ENCODE measurements around the gene C13orf42. TPM values are rescaled to one million over a fixed set of nuclear protein-coding genes. Genes with fewer than 3 reads are reported as not detected.

The C13orf42 gene
- total and polyA plus RNA-seq, 12 donors, result 0.01 TPM; not detected in 11

GRCh38 chr13:51045451-51045850 lies 65.6 kb downstream of the C13orf42 start:
- Histone ChIP-seq H3K27me3 (no peaks in the 10 kb centered on the region), H3K4me1 (no peaks in the 10 kb centered on the region), H3K9me3 (no peaks in the 10 kb centered on the region), H3K36me3 (no peaks in the 10 kb centered on the region), H3K4me3 (no peak overlapping the region), H3K27ac (no peak overlapping the region)
- no peak for TF ChIP-seq CTCF (IDR thresholded peaks at IDR 0.05)
- DNase-seq (no peak), ATAC-seq (peak in 1 of 8 donors; percentile 20)
- intact Hi-C loops (cut with DNase I), result no loop called here
- WGBS, 2 donors, result 80 to 81% methylated on average over 5 of the region's 5 CpGs

GRCh38 chr13:51044023-51044665 lies 66.9 kb downstream of the C13orf42 start:
- TF ChIP-seq CTCF (IDR thresholded peaks at IDR 0.05), result no peak
- no peaks in the 10 kb centered on the region for H3K27me3 ChIP-seq
- H3K27ac ChIP-seq, result no peak overlapping the region
- H3K36me3 ChIP-seq, result no peaks in the 10 kb centered on the region
- no peak overlapping the region for H3K4me3 ChIP-seq
- 91 to 92% methylated on average over 13 of the region's 13 CpGs for WGBS, 2 donors
- ATAC-seq, result no peak
- no peak for DNase-seq
- H3K4me1 ChIP-seq, result no peaks in the 10 kb centered on the region
- H3K9me3 ChIP-seq, result no peaks in the 10 kb centered on the region
- intact Hi-C loops (cut with DNase I), result no loop called here

GRCh38 chr13:51043310-51043709 lies 67.8 kb downstream of the C13orf42 start:
- no peak for DNase-seq
- H3K27ac ChIP-seq, result no peak overlapping the region
- no peak overlapping the region for H3K4me3 ChIP-seq
- no peak for TF ChIP-seq CTCF (IDR thresholded peaks at IDR 0.05)
- H3K9me3 ChIP-seq, result no peaks in the 10 kb centered on the region
- no peaks in the 10 kb centered on the region for H3K27me3 ChIP-seq
- no peaks in the 10 kb centered on the region for H3K4me1 ChIP-seq
- no peak for ATAC-seq
- intact Hi-C loops (cut with DNase I), result no loop called here
- 78 to 89% methylated on average over 5 of the region's 5 CpGs for WGBS, 2 donors
- H3K36me3 ChIP-seq, result no peaks in the 10 kb centered on the region

- DNase-seq (no peak), ATAC-seq (no peak)
- Histone ChIP-seq H3K27ac (no peak overlapping the region), H3K9me3 (no peaks in the 10 kb centered on the region), H3K4me3 (no peak overlapping the region), H3K36me3 (no peaks in the 10 kb centered on the region), H3K4me1 (no peaks in the 10 kb centered on the region), H3K27me3 (no peaks in the 10 kb centered on the region)
- WGBS, 2 donors, result 75 to 77% methylated on average over 5 of the region's 5 CpGs
- no peak for TF ChIP-seq CTCF (IDR thresholded peaks at IDR 0.05)
- intact Hi-C loops (cut with DNase I), result no loop called here
These were observed 69.4 kb downstream of the C13orf42 start for GRCh38 chr13:51041710-51042109.

All from heart right ventricle (tissue), 16 donors.